Measurements from ENCODE around the gene GID8.

GRCh38 chr20:62991863-62992262 lies 53.9 kb downstream of the GID8 start:
- no peak for TF ChIP-seq CTCF (IDR thresholded peaks at IDR 0.05)
- TF ChIP-seq POLR2A (IDR thresholded peaks at IDR 0.05) = no peak
